Activated T-helper 1 cell treated with anti-CD3 and anti-CD28 coated beads, Interleukin-12 subunit alpha, Interleukin-12 subunit beta, Interleukin-2, Interleukin-4 antibody, amounts not matched to agents 30 ng/mL and 10 ng/mL and 1 ng/mL, durations not matched to agents 14 hours and 24 hours and 36 hours (primary cell): ENCODE results near the gene NBPF12. TPM values are rescaled to one million over a fixed set of nuclear protein-coding genes. Genes with fewer than 3 reads are reported as not detected.
"Not testable (repeated sequence)": the region's sequence is repeated elsewhere in the genome, so short reads cannot be mapped to it uniquely, and the experiment has no call there.

Experiments
- DNase-seq: peaks from one replicate; pipeline ENCODE4 v3.0.0; 2021; ENCODE audit warnings: low spot score
- H3K27ac Mint-ChIP-seq: one replicate; pipeline ENCODE4 v1.8.0; 2021; ENCODE audit warnings: mild to moderate bottlenecking, mixed read lengths
- H3K27me3 Mint-ChIP-seq: one replicate; pipeline ENCODE4 v1.8.0; 2022; ENCODE audit warnings: mild to moderate bottlenecking, moderate library complexity, mixed read lengths; ENCODE audit not compliant: insufficient read depth
- H3K36me3 Mint-ChIP-seq: one replicate; pipeline ENCODE4 v1.8.0; 2021; ENCODE audit warnings: low read depth, mixed read lengths
- H3K4me1 Mint-ChIP-seq: one replicate; pipeline ENCODE4 v1.8.0; 2021; ENCODE audit warnings: low read depth, mixed read lengths
- H3K4me3 Mint-ChIP-seq: one replicate; pipeline ENCODE4 v1.8.0; 2021; ENCODE audit warnings: mild to moderate bottlenecking, moderate library complexity, mixed read lengths
- H3K9me3 Mint-ChIP-seq: one replicate; pipeline ENCODE4 v1.8.0; 2021; ENCODE audit warnings: mixed read lengths
- intact Hi-C: fragments of 100-400 bp; cut with micrococcal nuclease; formaldehyde crosslinking; loops from one replicate; pipeline ENCODE4 v1.15.1; 2024
- total RNA-seq: library from RNA; stranded (reverse); gene quantifications from 2 replicates; pipeline ENCODE4 v1.2.3, GENCODE V29; 2022

NBPF12 gene
- total RNA-seq, 1 donor from 2014 or later, result 15.3 TPM

- H3K9me3 Mint-ChIP-seq, H3K36me3 Mint-ChIP-seq, H3K4me1 Mint-ChIP-seq, intact Hi-C loops, H3K27me3 Mint-ChIP-seq, H3K27ac Mint-ChIP-seq: not testable (repeated sequence)
- peak overlapping the region; percentile 86 for H3K4me3 Mint-ChIP-seq
- peak; percentile 8 for DNase-seq
Measured at GRCh38 chr1:146938927-146939786, 1.0 kb downstream of the NBPF12 start.

- H3K36me3 Mint-ChIP-seq, H3K27me3 Mint-ChIP-seq, DNase-seq, H3K4me1 Mint-ChIP-seq, intact Hi-C loops, H3K27ac Mint-ChIP-seq, H3K9me3 Mint-ChIP-seq: not testable (repeated sequence)
- peak overlapping the region; percentile 54 for H3K4me3 Mint-ChIP-seq
Measured at GRCh38 chr1:146940293-146940692, 2.2 kb downstream of the NBPF12 start.

- intact Hi-C loops, H3K27me3 Mint-ChIP-seq, H3K27ac Mint-ChIP-seq, H3K4me3 Mint-ChIP-seq, H3K36me3 Mint-ChIP-seq, H3K9me3 Mint-ChIP-seq, DNase-seq, H3K4me1 Mint-ChIP-seq: not testable (repeated sequence)
Measured at GRCh38 chr1:146943342-146943886, 5.3 kb downstream of the NBPF12 start.

- H3K27ac Mint-ChIP-seq, H3K4me3 Mint-ChIP-seq, H3K4me1 Mint-ChIP-seq, H3K36me3 Mint-ChIP-seq, intact Hi-C loops, H3K9me3 Mint-ChIP-seq, H3K27me3 Mint-ChIP-seq, DNase-seq: not testable (repeated sequence)
Measured at GRCh38 chr1:146948127-146948526, 10.0 kb downstream of the NBPF12 start.

- H3K9me3 Mint-ChIP-seq, H3K4me1 Mint-ChIP-seq, intact Hi-C loops, DNase-seq, H3K27me3 Mint-ChIP-seq, H3K27ac Mint-ChIP-seq, H3K36me3 Mint-ChIP-seq, H3K4me3 Mint-ChIP-seq: not testable (repeated sequence)
Measured at GRCh38 chr1:146964340-146964739, 26.2 kb downstream of the NBPF12 start.

- H3K27me3 Mint-ChIP-seq, H3K27ac Mint-ChIP-seq, H3K9me3 Mint-ChIP-seq, intact Hi-C loops, DNase-seq, H3K4me1 Mint-ChIP-seq, H3K4me3 Mint-ChIP-seq: not testable (repeated sequence)
- H3K36me3 Mint-ChIP-seq, result peaks cover 14% of the 10 kb centered on the region
Measured at GRCh38 chr1:146966351-146966750, 28.2 kb downstream of the NBPF12 start.

GRCh38 chr1:146970656-146971055 is 32.5 kb downstream of the NBPF12 start:
- DNase-seq, H3K27me3 Mint-ChIP-seq, H3K4me1 Mint-ChIP-seq, intact Hi-C loops, H3K4me3 Mint-ChIP-seq, H3K9me3 Mint-ChIP-seq, H3K27ac Mint-ChIP-seq: not testable (repeated sequence)
- H3K36me3 Mint-ChIP-seq, result peaks cover 14% of the 10 kb centered on the region

GRCh38 chr1:146972681-146973080 is 34.6 kb downstream of the NBPF12 start:
- H3K9me3 Mint-ChIP-seq, H3K27me3 Mint-ChIP-seq, H3K27ac Mint-ChIP-seq, DNase-seq, H3K4me1 Mint-ChIP-seq, H3K4me3 Mint-ChIP-seq, intact Hi-C loops: not testable (repeated sequence)
- peaks cover 13% of the 10 kb centered on the region for H3K36me3 Mint-ChIP-seq

GRCh38 chr1:146985855-146986254 is 47.7 kb downstream of the NBPF12 start:
- DNase-seq, H3K36me3 Mint-ChIP-seq, H3K9me3 Mint-ChIP-seq, H3K27me3 Mint-ChIP-seq, intact Hi-C loops, H3K4me3 Mint-ChIP-seq, H3K27ac Mint-ChIP-seq, H3K4me1 Mint-ChIP-seq: not testable (repeated sequence)

- DNase-seq, H3K27me3 Mint-ChIP-seq, H3K36me3 Mint-ChIP-seq, H3K27ac Mint-ChIP-seq, H3K4me3 Mint-ChIP-seq, intact Hi-C loops, H3K9me3 Mint-ChIP-seq, H3K4me1 Mint-ChIP-seq: not testable (repeated sequence)
Measured at GRCh38 chr1:146986450-146986849, 48.3 kb downstream of the NBPF12 start.

- H3K36me3 Mint-ChIP-seq, DNase-seq, H3K27me3 Mint-ChIP-seq, H3K4me3 Mint-ChIP-seq, H3K9me3 Mint-ChIP-seq, H3K4me1 Mint-ChIP-seq, intact Hi-C loops: not testable (repeated sequence)
- peak overlapping the region; percentile 3 for H3K27ac Mint-ChIP-seq
Measured at GRCh38 chr1:146987502-146987901, 49.4 kb downstream of the NBPF12 start.

GRCh38 chr1:146989455-146989854 is 51.3 kb downstream of the NBPF12 start:
- intact Hi-C loops, H3K4me1 Mint-ChIP-seq, H3K36me3 Mint-ChIP-seq, H3K4me3 Mint-ChIP-seq, H3K27ac Mint-ChIP-seq, H3K27me3 Mint-ChIP-seq, H3K9me3 Mint-ChIP-seq, DNase-seq: not testable (repeated sequence)

GRCh38 chr1:147008495-147008894 is 70.4 kb downstream of the NBPF12 start:
- Mint-ChIP-seq H3K9me3 (peaks cover 19% of the 10 kb centered on the region), H3K27me3 (peaks cover 12% of the 10 kb centered on the region)
- H3K4me3 Mint-ChIP-seq, H3K36me3 Mint-ChIP-seq, H3K4me1 Mint-ChIP-seq, intact Hi-C loops, DNase-seq, H3K27ac Mint-ChIP-seq: not testable (repeated sequence)
